GM06990 (cell line): Measurements from ENCODE around the gene CAMTA1.

Experiments used
- DNase-seq: peaks from one replicate; pipeline ENCODE4 v3.0.0-alpha.2; 2011; ENCODE audit not compliant: insufficient read length; ENCODE audit errors: extremely low read depth
- H3K27me3 ChIP-seq: replicated peaks from 2 replicates; pipeline ENCODE4 v1.6.0; 2011; ENCODE audit warnings: low read length; ENCODE audit not compliant: control insufficient read depth, insufficient read depth
- H3K36me3 ChIP-seq: 2 replicates; pipeline ENCODE4 v1.5.1; 2011; ENCODE audit warnings: low read length; ENCODE audit not compliant: control insufficient read depth, insufficient read depth
- H3K4me3 ChIP-seq: replicated peaks from 2 replicates; pipeline ENCODE4 v1.5.1; 2011; ENCODE audit warnings: low read depth, mild to moderate bottlenecking, control low read depth, low read length
- TF ChIP-seq, protein P1 (sequence below): IDR thresholded peaks from 2 replicates; pipeline ENCODE4 v1.5.1; 2011; ENCODE audit warnings: low read length, control low read depth, mild to moderate bottlenecking, inconsistent platforms; ENCODE audit not compliant: insufficient read depth, poor library complexity, severe bottlenecking

CAMTA1 gene

DNA sequence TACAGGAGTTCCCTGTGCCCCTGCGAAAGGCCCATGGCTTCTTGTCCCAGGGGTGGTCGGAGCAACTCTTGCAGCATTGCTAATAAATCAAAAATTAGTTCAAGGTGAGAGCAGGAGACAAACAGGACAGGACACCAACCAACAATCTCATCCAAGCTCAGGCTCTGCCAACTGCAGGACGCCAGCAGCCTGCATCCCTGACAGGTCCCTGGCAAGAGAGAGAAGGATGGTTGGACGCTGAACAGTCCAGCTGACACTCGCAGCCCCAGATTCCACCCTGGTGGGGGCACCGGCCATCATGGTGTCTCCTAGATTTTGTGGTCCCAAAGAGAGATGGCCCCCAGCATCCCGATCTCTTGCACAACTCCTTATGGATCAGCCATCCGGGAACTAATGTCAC, 843.8 kb downstream of the CAMTA1 start:
- no peaks in the 10 kb centered on the region for H3K36me3 ChIP-seq
- H3K27me3 ChIP-seq = peaks cover 4% of the 10 kb centered on the region
- no peak overlapping the region for H3K4me3 ChIP-seq
- TF ChIP-seq, protein P1, sequence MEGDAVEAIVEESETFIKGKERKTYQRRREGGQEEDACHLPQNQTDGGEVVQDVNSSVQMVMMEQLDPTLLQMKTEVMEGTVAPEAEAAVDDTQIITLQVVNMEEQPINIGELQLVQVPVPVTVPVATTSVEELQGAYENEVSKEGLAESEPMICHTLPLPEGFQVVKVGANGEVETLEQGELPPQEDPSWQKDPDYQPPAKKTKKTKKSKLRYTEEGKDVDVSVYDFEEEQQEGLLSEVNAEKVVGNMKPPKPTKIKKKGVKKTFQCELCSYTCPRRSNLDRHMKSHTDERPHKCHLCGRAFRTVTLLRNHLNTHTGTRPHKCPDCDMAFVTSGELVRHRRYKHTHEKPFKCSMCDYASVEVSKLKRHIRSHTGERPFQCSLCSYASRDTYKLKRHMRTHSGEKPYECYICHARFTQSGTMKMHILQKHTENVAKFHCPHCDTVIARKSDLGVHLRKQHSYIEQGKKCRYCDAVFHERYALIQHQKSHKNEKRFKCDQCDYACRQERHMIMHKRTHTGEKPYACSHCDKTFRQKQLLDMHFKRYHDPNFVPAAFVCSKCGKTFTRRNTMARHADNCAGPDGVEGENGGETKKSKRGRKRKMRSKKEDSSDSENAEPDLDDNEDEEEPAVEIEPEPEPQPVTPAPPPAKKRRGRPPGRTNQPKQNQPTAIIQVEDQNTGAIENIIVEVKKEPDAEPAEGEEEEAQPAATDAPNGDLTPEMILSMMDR = no peak
- no peak for DNase-seq

DNA sequence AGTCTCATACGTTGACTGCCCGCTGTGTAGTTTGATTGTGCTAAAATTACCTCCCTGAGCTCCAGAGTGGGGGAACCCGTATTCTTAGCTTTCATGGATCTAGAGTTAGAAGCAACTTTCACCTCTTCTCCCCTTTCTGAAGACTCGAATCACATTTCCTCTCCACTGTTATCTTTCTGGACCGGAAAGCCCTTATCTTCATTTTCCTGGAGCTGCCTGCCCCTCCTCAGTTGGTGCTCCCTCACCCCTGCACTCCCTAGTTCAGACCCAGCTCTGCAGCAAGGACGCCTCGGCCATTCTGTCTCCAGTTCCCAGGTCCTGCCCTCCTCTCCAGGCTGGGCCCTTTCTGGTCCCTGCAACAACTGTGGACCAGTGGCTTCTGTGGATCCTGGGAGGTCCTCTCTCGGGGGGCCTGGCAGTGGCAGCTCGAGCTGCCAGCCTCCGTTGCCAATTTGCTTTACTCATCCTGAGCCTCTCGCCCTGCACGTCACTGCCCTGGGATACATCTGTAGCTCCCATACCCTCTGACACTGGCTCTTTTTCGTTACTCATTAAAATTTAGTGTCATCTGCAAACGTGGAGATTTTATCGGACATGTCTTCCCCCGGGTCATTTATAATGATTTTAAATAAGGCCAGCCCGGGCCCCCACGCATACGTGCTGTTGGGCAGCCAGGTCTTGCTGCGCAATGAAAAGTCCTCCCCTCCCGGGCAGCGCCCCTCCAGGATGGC, 844.4 kb downstream of the CAMTA1 start:
- no peak for DNase-seq
- Histone ChIP-seq H3K4me3 (no peak overlapping the region), H3K36me3 (no peaks in the 10 kb centered on the region), H3K27me3 (peaks cover 4% of the 10 kb centered on the region)
- TF ChIP-seq, protein P1 = no peak

DNA sequence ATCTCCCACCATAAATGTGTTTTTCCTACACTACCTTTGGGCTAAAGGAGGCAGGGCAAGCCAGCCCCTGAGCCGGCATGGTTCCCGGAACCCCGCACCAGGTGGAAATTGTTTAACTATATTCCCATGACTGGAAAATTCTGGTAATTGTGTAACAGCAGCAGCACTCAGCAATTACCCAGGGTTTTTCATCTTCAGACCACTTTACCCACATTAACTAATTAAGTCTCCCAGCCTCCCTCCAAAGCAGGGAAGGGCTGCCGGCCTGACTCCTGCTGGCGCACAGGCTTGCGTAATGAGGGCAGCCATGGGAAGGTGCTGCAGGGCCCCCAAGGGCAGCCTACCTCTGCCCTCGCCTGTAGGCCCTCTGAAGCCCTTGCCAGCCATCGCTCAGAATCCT, 845.1 kb downstream of the CAMTA1 start:
- H3K27me3 ChIP-seq = peaks cover 2% of the 10 kb centered on the region
- no peaks in the 10 kb centered on the region for H3K36me3 ChIP-seq
- H3K4me3 ChIP-seq = no peak overlapping the region
- TF ChIP-seq, protein P1 = no peak
- no peak for DNase-seq

DNA sequence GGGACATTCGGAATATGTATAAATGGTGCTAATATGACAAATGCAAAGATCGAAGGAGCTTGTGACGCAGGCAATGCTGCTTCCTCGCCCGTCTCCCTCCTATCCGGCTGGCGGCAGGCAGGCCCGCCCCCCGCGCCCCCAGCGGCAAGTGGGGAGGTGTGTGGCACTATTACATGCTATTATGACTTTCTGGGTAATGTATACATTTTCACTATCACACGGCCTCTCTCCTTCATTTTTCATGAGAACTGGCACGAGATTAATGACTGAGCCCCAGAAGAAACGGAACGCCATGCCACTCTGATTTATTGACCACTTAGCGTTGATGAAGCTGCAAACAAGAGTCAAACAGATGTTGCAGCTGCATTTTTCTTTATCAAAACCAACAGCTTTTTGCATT, 846.9 kb downstream of the CAMTA1 start:
- Histone ChIP-seq H3K4me3 (no peak overlapping the region), H3K27me3 (peaks cover 1% of the 10 kb centered on the region; the same call in 1 of the 2 replicates), H3K36me3 (no peaks in the 10 kb centered on the region)
- TF ChIP-seq, protein P1 = no peak
- DNase-seq = no peak

DNA sequence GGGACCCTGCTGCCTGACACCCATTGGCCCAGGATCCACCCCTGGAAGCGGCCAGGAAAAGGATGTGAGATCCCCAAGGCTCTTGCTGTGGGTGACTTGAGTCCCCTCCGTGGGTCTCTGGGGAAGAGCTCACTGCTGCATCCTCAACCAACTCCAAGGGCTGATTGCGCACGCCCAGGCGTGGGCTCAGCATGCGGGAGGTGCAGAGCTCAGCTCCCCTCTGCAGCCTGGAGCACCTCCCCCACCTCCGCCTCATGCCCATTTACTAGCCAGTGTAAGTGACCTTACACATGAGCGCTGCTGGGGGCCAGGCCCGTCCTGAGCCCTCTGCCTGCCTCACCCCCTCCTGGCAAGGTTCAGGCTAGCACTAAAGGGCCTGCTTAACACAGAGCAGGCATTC, 847.4 kb downstream of the CAMTA1 start:
- Histone ChIP-seq H3K36me3 (no peaks in the 10 kb centered on the region), H3K27me3 (peaks cover 4% of the 10 kb centered on the region; the same call in 1 of the 2 replicates), H3K4me3 (no peak overlapping the region)
- no peak for DNase-seq
- TF ChIP-seq, protein P1 = no peak
